HL-60 (cell line): ENCODE data around the gene UXT.
A peak's percentile ranks its signal among the peaks of the same experiment; 100 is the strongest.

Experiments used
- DNase-seq, 2 experiments: peaks; one replicate each; pipeline ENCODE4 v3.0.0-alpha.2; 2010 to 2020; ENCODE audit warnings: low read depth in 1 of 2, low spot score in 1 of 2
- H3K27ac ChIP-seq: fragments of 250-450 bp; sonication (Bioruptor Pico); replicated peaks from 2 replicates; pipeline ENCODE4 v1.5.1; 2020; ENCODE audit warnings: mild to moderate bottlenecking, moderate library complexity
- H3K27me3 ChIP-seq: fragments of 250-450 bp; sonication (Bioruptor Pico); 2 replicates; pipeline ENCODE4 v1.5.1; 2021; ENCODE audit warnings: mild to moderate bottlenecking, moderate library complexity; ENCODE audit not compliant: insufficient read depth, poor library complexity, severe bottlenecking
- H3K4me3 ChIP-seq: replicated peaks from 2 replicates; pipeline ENCODE4 v1.5.1; 2011; ENCODE audit warnings: mild to moderate bottlenecking, control low read depth, low read length; ENCODE audit not compliant: insufficient read depth
- CTCF ChIP-seq: IDR thresholded peaks from one replicate; pipeline ENCODE4 v1.5.1; 2011; ENCODE audit warnings: low read length, control low read depth, inconsistent platforms; ENCODE audit not compliant: insufficient read depth
- GABPA ChIP-seq: IDR thresholded peaks from 2 replicates; pipeline ENCODE4 v1.6.1; 2012; ENCODE audit warnings: low read depth
- POLR2AphosphoS5 ChIP-seq: IDR thresholded peaks from 2 replicates; pipeline ENCODE4 v1.6.1; 2012; ENCODE audit warnings: low read depth
- REST ChIP-seq: IDR thresholded peaks from 2 replicates; pipeline ENCODE4 v1.6.1; 2012; ENCODE audit warnings: low read depth; ENCODE audit not compliant: insufficient replicate concordance
- SPI1 ChIP-seq: IDR thresholded peaks from 2 replicates; pipeline ENCODE4 v1.6.1; 2012; ENCODE audit warnings: low read depth, mild to moderate bottlenecking, borderline replicate concordance

Gene UXT

GRCh38 chrX:47648376-47648775 is 10.6 kb downstream of the UXT start:
- DNase-seq: no peak
- Histone ChIP-seq H3K27me3 (no peaks in the 10 kb centered on the region), H3K27ac (no peak overlapping the region), H3K4me3 (no peak overlapping the region)
- TF ChIP-seq SPI1 (no peak), GABPA (no peak), CTCF (no peak), POLR2AphosphoS5 (no peak), REST (no peak)

- no peak overlapping the region for H3K4me3 ChIP-seq
Measured at GRCh38 chrX:47646636-47647035, 12.3 kb downstream of the UXT start.

GRCh38 chrX:47645530-47645929 is 13.4 kb downstream of the UXT start:
- TF ChIP-seq POLR2AphosphoS5 (no peak), CTCF (no peak), GABPA (no peak), REST (no peak), SPI1 (no peak)
- H3K4me3 ChIP-seq: no peak overlapping the region
- H3K27me3 ChIP-seq: no peaks in the 10 kb centered on the region
- H3K27ac ChIP-seq: no peak overlapping the region
- DNase-seq: no peak

More at GRCh38 chrX:47646636-47647035, 12.3 kb downstream of the UXT start:
- DNase-seq: no peak
- TF ChIP-seq REST: no peak
- no peak overlapping the region for H3K27ac ChIP-seq
- no peaks in the 10 kb centered on the region for H3K27me3 ChIP-seq

GRCh38 chrX:47644557-47645091 is 14.4 kb downstream of the UXT start:
- Histone ChIP-seq H3K27me3 (no peaks in the 10 kb centered on the region), H3K27ac (no peak overlapping the region), H3K4me3 (no peak overlapping the region)
- TF ChIP-seq GABPA (no peak), CTCF (peak; percentile 55)
- peak in 1 of 2 experiments; percentile 39 for DNase-seq
